T-cell (primary cell): Measurements from ENCODE around the gene CYP20A1. TPM values are rescaled to one million over a fixed set of nuclear protein-coding genes. Genes with fewer than 3 reads are reported as not detected.
A peak's percentile ranks its signal among the peaks of the same experiment; 100 is the strongest.
"Not testable (repeated sequence)": the region's sequence is repeated elsewhere in the genome, so short reads cannot be mapped to it uniquely, and the experiment has no call there.

Source experiments
- ATAC-seq, 4 experiments: fragments of 200-7000 bp in 3 of 4; fragments of 150-1000 bp in 1 of 4; cut with Tn5 transposase; replicated peaks in 1 of 4; 1 replicate in 3 of 4; 2 replicates in 1 of 4; pipeline ENCODE4 v1.10.0; 2021; ENCODE audit warnings: moderate library complexity in 3 of 4, mild to moderate bottlenecking in 2 of 4, moderate number of reproducible peaks in 1 of 4
- CTCF ChIA-PET, 2 donors: fragments of 300-600 bp; sonication (Branson Sonifier 250); formaldehyde crosslinking; loops; one replicate each; lab custom pipeline; 2022; ENCODE audit warnings: antibody characterized with exemption in 2 of 2; lab: Charles Lee
- POLR2A ChIA-PET, 2 donors: fragments of 300-600 bp; sonication (Branson Sonifier 250); formaldehyde crosslinking; loops; one replicate each; lab custom pipeline; 2022; ENCODE audit warnings: antibody characterized with exemption in 2 of 2; lab: Charles Lee
- DNase-seq, 35 experiments: peaks; one replicate each; pipeline versions ENCODE4 v3.0.0 to v3.0.0-alpha.2; 2013 to 2023
- H3K27ac ChIP-seq: one replicate; pipeline ENCODE4 v1.5.1; 2013; ENCODE audit warnings: low read length
- H3K27me3 ChIP-seq, 2 experiments: replicated peaks in 1 of 2; 1 replicate in 1 of 2; 2 replicates in 1 of 2; pipeline versions ENCODE4 v1.6.1 to v1.7.0; 2013; ENCODE audit warnings: low read length in 1 of 2, mixed read lengths in 1 of 2; ENCODE audit not compliant: control insufficient read depth in 2 of 2, insufficient read depth in 2 of 2; ENCODE audit errors: extremely low read depth in 1 of 2
- H3K36me3 ChIP-seq, 2 donors: 1 replicate in 1 of 2; 2 replicates in 1 of 2; pipeline versions ENCODE4 v1.6.1 to v1.7.0; 2013; ENCODE audit warnings: low read length in 1 of 2; ENCODE audit not compliant: control insufficient read depth in 2 of 2, insufficient read depth in 1 of 2; ENCODE audit errors: extremely low read depth in 1 of 2
- H3K4me1 ChIP-seq, 2 experiments: 1 replicate in 1 of 2; 2 replicates in 1 of 2; pipeline versions ENCODE4 v1.6.1 to v1.7.0; 2013; ENCODE audit warnings: low read length in 2 of 2, mixed read lengths in 1 of 2; ENCODE audit not compliant: insufficient read depth in 2 of 2, control insufficient read depth in 1 of 2; ENCODE audit errors: extremely low read depth in 1 of 2
- H3K4me3 ChIP-seq, 2 donors: 1 replicate in 1 of 2; 2 replicates in 1 of 2; pipeline versions ENCODE4 v1.5.1 to v1.7.0; 2013; ENCODE audit warnings: mild to moderate bottlenecking in 2 of 2, low read length in 1 of 2, moderate library complexity in 1 of 2; ENCODE audit not compliant: control insufficient read depth in 1 of 2; ENCODE audit errors: extremely low read depth in 1 of 2
- H3K9me3 ChIP-seq: 2 replicates; pipeline ENCODE4 v1.7.0; 2013
- H3K27ac Mint-ChIP-seq, 2 donors: one replicate each; pipeline ENCODE4 v1.8.0; 2020 to 2021; ENCODE audit warnings: mild to moderate bottlenecking in 2 of 2, mixed read lengths in 2 of 2
- H3K27me3 Mint-ChIP-seq, 2 donors: one replicate each; pipeline ENCODE4 v1.8.0; 2021 to 2022; ENCODE audit warnings: mixed read lengths in 2 of 2
- H3K36me3 Mint-ChIP-seq: one replicate; pipeline ENCODE4 v1.8.0; 2021; ENCODE audit warnings: mixed read lengths
- H3K4me1 Mint-ChIP-seq, 3 donors: one replicate each; pipeline ENCODE4 v1.8.0; 2020 to 2022; ENCODE audit warnings: mixed read lengths in 3 of 3, mild to moderate bottlenecking in 1 of 3
- H3K4me3 Mint-ChIP-seq, 3 donors: one replicate each; pipeline ENCODE4 v1.8.0; 2020 to 2022; ENCODE audit warnings: mild to moderate bottlenecking in 3 of 3, mixed read lengths in 3 of 3, moderate library complexity in 3 of 3
- H3K9me3 Mint-ChIP-seq, 3 donors: one replicate each; pipeline ENCODE4 v1.8.0; 2020 to 2022; ENCODE audit warnings: mixed read lengths in 3 of 3
- WGBS: methylation state at CpG from one replicate; pipeline ENCODE4 v1.1.5; 2013; ENCODE audit warnings: missing lambda C conversion rate; ENCODE audit not compliant: insufficient coverage; 5-methylcytosine and 5-hydroxymethylcytosine counted together
- total RNA-seq, 35 experiments: library from RNA in 6 of 35; stranded (reverse) in 6 of 35; fragments of 120-200 nt in 1 of 35; gene quantifications; one replicate each; pipeline versions ENCODE4 v1.2.1 to v1.2.4 and lab custom pipeline; 2013 to 2026

CYP20A1 gene
- total RNA-seq, 5 donors from 2014 or later (not counting 1 experiment from before 2014, with no cell fraction given), result 33.5 to 38.5 (median 36.3) TPM

- H3K4me3 ChIP-seq, result peak overlapping the region; percentile 90 to 91
- CTCF ChIA-PET, result interaction anchor here (0.5 to 1.7 kb wide), 8 partner anchors 14 to 929 kb away, joined by 3 to 9 read pairs (median 4); partner anchors contain the start of genes CARF (in 1 of the 2) and WDR12 (in 1 of the 2)
Measured at GRCh38 chr2:203238292-203238703, 520 bp upstream of the CYP20A1 start.

GRCh38 chr2:203240491-203240890 is 1.7 kb downstream of the CYP20A1 start:
- Histone ChIP-seq H3K9me3 (no peaks in the 10 kb centered on the region), H3K27me3 (no peaks in the 10 kb centered on the region), H3K36me3 (peaks cover 0 to 8% of the 10 kb centered on the region in 2 donors), H3K4me3 (no peak overlapping the region), H3K4me1 (peaks cover 13 to 22% of the 10 kb centered on the region in 2 experiments), H3K27ac (peak overlapping the region; percentile 97)
- Mint-ChIP-seq H3K27ac (peak overlapping the region; percentile 98 to 100), H3K4me3 (peak overlapping the region; percentile 89 to 100 (median 98)), H3K27me3 (no peaks in the 10 kb centered on the region), H3K36me3 (peaks cover 30% of the 10 kb centered on the region), H3K9me3 (no peaks in the 10 kb centered on the region), H3K4me1 (peaks cover 37 to 50% (median 42%) of the 10 kb centered on the region in 3 donors)
- ChIA-PET CTCF (no interaction called here), POLR2A (interaction anchor here (0.6 to 0.7 kb wide), 2 partner anchors 88 to 329 kb away, joined by 3 to 5 read pairs; no protein-coding TSS in a partner anchor)
- 61% methylated on average over 5 of the region's 5 CpGs for WGBS
- ATAC-seq, result no peak
- no peak for DNase-seq

More at GRCh38 chr2:203238292-203238703, 520 bp upstream of the CYP20A1 start:
- peaks cover 23% of the 10 kb centered on the region for H3K36me3 Mint-ChIP-seq
- DNase-seq (peak in 2 of 35 experiments; percentile 6), ATAC-seq (peak in 2 of 4 experiments; percentile 1)
- peaks cover 31 to 40% (median 34%) of the 10 kb centered on the region in 3 donors for H3K4me1 Mint-ChIP-seq
- Histone ChIP-seq H3K4me1 (peaks cover 13 to 22% of the 10 kb centered on the region in 2 experiments), H3K27me3 (no peaks in the 10 kb centered on the region), H3K36me3 (peaks cover 0 to 6% of the 10 kb centered on the region in 2 donors), H3K9me3 (no peaks in the 10 kb centered on the region), H3K27ac (peak overlapping the region; percentile 97)
- H3K9me3 Mint-ChIP-seq, result no peaks in the 10 kb centered on the region
- POLR2A ChIA-PET, result interaction anchor here in 1 of 2 donors (1.1 to 1.5 kb wide), 2 partner anchors 225 to 327 kb away, joined by 3 to 5 read pairs; partner anchors contain the start of genes CARF and WDR12
- peak overlapping the region; percentile 98 to 100 for H3K27ac Mint-ChIP-seq
- H3K27me3 Mint-ChIP-seq, result no peaks in the 10 kb centered on the region
- H3K4me3 Mint-ChIP-seq, result peak overlapping the region; percentile 89 to 100 (median 98)
- WGBS, result 7% methylated on average over 15 of the region's 22 CpGs

GRCh38 chr2:203242518-203242917 is 3.7 kb downstream of the CYP20A1 start:
- Histone ChIP-seq H3K4me1 (peaks cover 13 to 22% of the 10 kb centered on the region in 2 experiments), H3K27me3 (no peaks in the 10 kb centered on the region), H3K9me3 (no peaks in the 10 kb centered on the region), H3K4me3 (no peak overlapping the region), H3K36me3 (peaks cover 0 to 24% of the 10 kb centered on the region in 2 donors), H3K27ac (no peak overlapping the region)
- DNase-seq (no peak), ATAC-seq (no peak)
- Mint-ChIP-seq H3K36me3 (peaks cover 39% of the 10 kb centered on the region), H3K4me1 (peaks cover 37 to 56% (median 48%) of the 10 kb centered on the region in 3 donors), H3K4me3 (no peak overlapping the region), H3K9me3 (no peaks in the 10 kb centered on the region), H3K27me3 (no peaks in the 10 kb centered on the region), H3K27ac (no peak overlapping the region)
- CTCF ChIA-PET, result interaction anchor here (0.7 to 1.0 kb wide), 2 partner anchors 32 to 1649 kb away, joined by 3 to 5 read pairs; no protein-coding TSS in a partner anchor
- WGBS, result 100% methylated on average over 1 of the region's 6 CpGs
- POLR2A ChIA-PET, result interaction anchor here in 1 of 2 donors (0.5 kb wide), 1 partner anchor 56 kb away, joined by 13 read pairs; no protein-coding TSS in a partner anchor

DNA sequence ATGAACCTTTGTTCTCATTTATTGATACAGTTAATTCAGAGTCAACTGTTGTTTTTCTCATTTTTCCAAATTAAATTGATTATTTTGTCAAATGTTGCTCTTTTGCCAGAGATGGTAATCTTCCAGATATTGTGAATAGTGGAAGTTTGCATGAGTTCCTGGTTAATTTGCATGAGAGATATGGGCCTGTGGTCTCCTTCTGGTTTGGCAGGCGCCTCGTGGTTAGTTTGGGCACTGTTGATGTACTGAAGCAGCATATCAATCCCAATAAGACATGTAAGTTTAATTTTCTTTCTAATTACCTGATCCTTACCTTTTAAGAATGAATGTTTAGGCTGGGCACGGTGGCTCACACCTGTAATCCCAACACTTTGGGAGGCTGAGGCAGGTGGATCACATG is 7.8 kb downstream of the CYP20A1 start:
- no peaks in the 10 kb centered on the region for H3K4me1 ChIP-seq
- no peaks in the 10 kb centered on the region for H3K9me3 ChIP-seq
- no peaks in the 10 kb centered on the region for H3K27me3 ChIP-seq
- Mint-ChIP-seq H3K27ac (no peak overlapping the region), H3K36me3 (peaks cover 41% of the 10 kb centered on the region), H3K9me3 (no peaks in the 10 kb centered on the region), H3K4me1 (peaks cover 15 to 30% (median 24%) of the 10 kb centered on the region in 3 donors), H3K4me3 (no peak overlapping the region), H3K27me3 (no peaks in the 10 kb centered on the region)
- WGBS, result no CpG with 5 or more reads among the region's 3 CpGs
- ATAC-seq (no peak), DNase-seq (no peak)
- ChIA-PET CTCF (interaction anchor here in 1 of 2 donors (0.9 kb wide), 1 partner anchor 22 kb away, joined by 3 read pairs; no protein-coding TSS in a partner anchor), POLR2A (no interaction called here)
- no peak overlapping the region for H3K4me3 ChIP-seq
- H3K36me3 ChIP-seq, result peaks cover 0 to 40% of the 10 kb centered on the region in 2 donors
- no peak overlapping the region for H3K27ac ChIP-seq

DNA sequence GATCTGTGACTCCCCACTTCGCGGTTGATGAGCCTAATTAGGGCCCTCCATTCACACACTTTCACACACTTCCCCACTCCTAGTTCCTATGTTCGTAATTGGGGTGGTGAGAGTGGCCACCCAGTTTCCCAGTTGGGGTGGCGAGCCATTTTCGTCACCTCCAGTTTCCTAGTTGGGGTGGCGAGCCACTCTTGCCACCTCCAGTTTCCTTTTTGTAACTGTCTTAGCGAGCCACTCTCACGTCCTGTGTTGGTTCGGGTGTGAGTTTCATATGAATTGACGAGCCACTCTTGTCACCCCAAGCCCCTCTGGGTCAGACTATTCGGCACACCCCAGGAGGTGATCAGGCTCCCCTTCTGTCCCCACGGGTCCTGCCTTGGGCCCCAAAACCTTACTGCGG is 14.0 kb downstream of the CYP20A1 start:
- CTCF ChIA-PET, result no interaction called here
- Mint-ChIP-seq H3K27me3 (no peaks in the 10 kb centered on the region), H3K4me1 (peaks cover 0 to 12% (median 6%) of the 10 kb centered on the region in 3 donors), H3K4me3 (no peak overlapping the region), H3K9me3 (peaks cover 0 to 5% (median 0%) of the 10 kb centered on the region in 3 donors), H3K36me3 (peaks cover 49% of the 10 kb centered on the region), H3K27ac (no peak overlapping the region)
- DNase-seq, result peak in 4 of 35 experiments; percentile 1 to 15 (median 6)
- POLR2A ChIA-PET, result interaction anchor here in 1 of 2 donors (0.7 kb wide), 1 partner anchor 611 kb away, joined by 4 read pairs; no protein-coding TSS in a partner anchor
- 94% methylated on average over 5 of the region's 13 CpGs for WGBS
- Histone ChIP-seq H3K4me3 (peak overlapping the region in 1 of 2 donors; percentile 10), H3K4me1 (no peaks in the 10 kb centered on the region), H3K27ac (no peak overlapping the region), H3K9me3 (no peaks in the 10 kb centered on the region), H3K36me3 (peaks cover 7 to 64% of the 10 kb centered on the region in 2 donors), H3K27me3 (no peaks in the 10 kb centered on the region)
- no peak for ATAC-seq

DNA sequence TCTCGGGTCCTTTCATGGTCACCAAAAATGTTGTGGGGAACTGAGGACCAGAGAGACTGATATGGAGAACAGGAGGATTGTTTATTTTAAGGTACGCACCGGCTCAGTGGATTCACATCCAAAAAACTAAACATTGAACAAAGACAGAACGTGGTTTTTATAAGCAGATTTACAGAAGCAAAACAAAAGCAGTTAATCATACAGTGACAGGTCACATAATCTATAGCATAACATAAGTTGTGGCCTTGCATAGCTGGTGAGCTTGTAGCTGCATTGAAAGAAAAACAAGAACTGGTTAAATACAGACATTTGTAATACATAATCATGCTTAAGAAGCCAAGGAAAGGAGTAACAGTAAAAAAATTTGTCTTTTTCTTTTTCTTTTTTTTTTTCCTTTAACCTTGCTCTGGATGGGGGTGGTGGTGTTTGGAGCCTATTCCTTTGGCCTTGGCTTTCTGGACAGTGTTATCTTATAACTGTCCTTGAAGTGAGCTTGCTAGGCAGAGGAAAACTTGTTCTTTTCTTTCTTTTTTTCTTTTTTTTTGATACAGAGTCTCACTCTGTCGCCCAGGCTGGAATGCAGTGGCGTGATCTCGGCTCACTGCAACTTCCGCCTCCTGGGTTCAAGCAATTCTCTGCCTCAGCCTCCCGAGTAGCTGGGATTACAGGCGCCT is 14.7 kb downstream of the CYP20A1 start:
- H3K4me1 ChIP-seq, CTCF ChIA-PET, H3K9me3 Mint-ChIP-seq, H3K27me3 ChIP-seq, DNase-seq, H3K4me3 Mint-ChIP-seq, H3K9me3 ChIP-seq, H3K4me3 ChIP-seq, H3K27ac Mint-ChIP-seq, H3K27ac ChIP-seq, H3K27me3 Mint-ChIP-seq, ATAC-seq: not testable (repeated sequence)
- POLR2A ChIA-PET, result interaction anchor here in 1 of 2 donors (0.7 kb wide), 1 partner anchor 611 kb away, joined by 4 read pairs; no protein-coding TSS in a partner anchor
- peaks cover 7 to 69% of the 10 kb centered on the region in 2 donors for H3K36me3 ChIP-seq
- Mint-ChIP-seq H3K36me3 (peaks cover 51% of the 10 kb centered on the region), H3K4me1 (peaks cover 2 to 14% (median 10%) of the 10 kb centered on the region in 3 donors)
- WGBS, result 100% methylated on average over 4 of the region's 10 CpGs
